Mesenchymal stem cell (in vitro differentiated cells and primary cell): ENCODE measurements around the gene PGAP6.

Source experiments
- DNase-seq: peaks from one replicate; pipeline ENCODE4 v3.0.0-alpha.2; 2013
- H2AFZ ChIP-seq: one replicate; pipeline ENCODE4 v1.6.1; 2013; ENCODE audit warnings: low read depth, mild to moderate bottlenecking, control low read depth, inconsistent platforms, low read length, moderate library complexity
- H2AK5ac ChIP-seq: 2 replicates; pipeline ENCODE4 v1.6.1; 2013; ENCODE audit warnings: low read length, moderate library complexity, mild to moderate bottlenecking, inconsistent platforms; ENCODE audit not compliant: severe bottlenecking
- H2BK120ac ChIP-seq: one replicate; pipeline ENCODE4 v1.6.1; 2013; ENCODE audit warnings: low read depth, mild to moderate bottlenecking, inconsistent platforms, low read length, moderate library complexity
- H2BK12ac ChIP-seq, 2 experiments: one replicate each; pipeline ENCODE4 v1.6.1; 2013; ENCODE audit warnings: inconsistent platforms in 2 of 2, low read length in 2 of 2, mild to moderate bottlenecking in 2 of 2, moderate library complexity in 2 of 2, control low read depth in 1 of 2
- H2BK15ac ChIP-seq: one replicate; pipeline ENCODE4 v1.6.1; 2013; ENCODE audit warnings: mild to moderate bottlenecking, low read depth, inconsistent platforms; ENCODE audit not compliant: poor library complexity, severe bottlenecking
- H2BK5ac ChIP-seq: 2 replicates; pipeline ENCODE4 v1.6.1; 2013; ENCODE audit warnings: low read depth, mild to moderate bottlenecking, low read length, control low read depth, inconsistent platforms; ENCODE audit not compliant: poor library complexity, severe bottlenecking
- H3K14ac ChIP-seq, 2 experiments: one replicate each; pipeline ENCODE4 v1.6.1; 2013; ENCODE audit warnings: inconsistent platforms in 2 of 2, low read length in 2 of 2, control low read depth in 1 of 2, mild to moderate bottlenecking in 1 of 2, moderate library complexity in 1 of 2
- H3K18ac ChIP-seq, 2 experiments: one replicate each; pipeline ENCODE4 v1.6.1; 2013; ENCODE audit warnings: inconsistent platforms in 2 of 2, low read length in 2 of 2, control low read depth in 1 of 2, low read depth in 1 of 2, mild to moderate bottlenecking in 1 of 2
- H3K23ac ChIP-seq, 2 experiments: one replicate each; pipeline ENCODE4 v1.6.1; 2013; ENCODE audit warnings: inconsistent platforms in 2 of 2, low read length in 2 of 2, mild to moderate bottlenecking in 2 of 2, moderate library complexity in 2 of 2, control low read depth in 1 of 2
- H3K27ac ChIP-seq: 2 replicates; pipeline ENCODE4 v1.5.1; 2013; ENCODE audit warnings: mild to moderate bottlenecking, moderate library complexity, low read length, control low read depth, inconsistent platforms; ENCODE audit not compliant: poor library complexity, severe bottlenecking
- H3K27me3 ChIP-seq, 2 experiments: 2 replicates each; pipeline versions ENCODE4 v1.6.1 to v1.7.0; 2013; ENCODE audit warnings: low read length in 2 of 2, mild to moderate bottlenecking in 2 of 2, moderate library complexity in 2 of 2, control low read depth in 1 of 2, inconsistent platforms in 1 of 2; ENCODE audit not compliant: control insufficient read depth in 1 of 2, insufficient read depth in 1 of 2
- H3K36me3 ChIP-seq, 2 experiments: 2 replicates each; pipeline versions ENCODE4 v1.6.1 to v1.7.0; 2013; ENCODE audit warnings: low read length in 2 of 2, control low read depth in 1 of 2, inconsistent platforms in 1 of 2, low read depth in 1 of 2, mild to moderate bottlenecking in 1 of 2; ENCODE audit not compliant: insufficient read depth in 2 of 2, control insufficient read depth in 1 of 2
- H3K4ac ChIP-seq, 2 experiments: one replicate each; pipeline ENCODE4 v1.6.1; 2013; ENCODE audit warnings: inconsistent platforms in 2 of 2, low read length in 2 of 2, mild to moderate bottlenecking in 2 of 2, moderate library complexity in 2 of 2, control low read depth in 1 of 2, low read depth in 1 of 2
- H3K4me1 ChIP-seq: 2 replicates; pipeline ENCODE4 v1.6.1; 2013; ENCODE audit warnings: low read depth, low read length, control low read depth; ENCODE audit not compliant: control insufficient read depth, insufficient read depth
- H3K4me2 ChIP-seq: 2 replicates; pipeline ENCODE4 v1.6.1; 2013; ENCODE audit warnings: low read length, mild to moderate bottlenecking, inconsistent platforms; ENCODE audit not compliant: poor library complexity, severe bottlenecking
- H3K4me3 ChIP-seq, 2 experiments: 2 replicates each; pipeline versions ENCODE4 v1.5.1 to v1.7.0; 2013; ENCODE audit warnings: low read length in 2 of 2, mild to moderate bottlenecking in 2 of 2, control low read depth in 1 of 2, low read depth in 1 of 2; ENCODE audit not compliant: insufficient read depth in 1 of 2
- H3K79me1 ChIP-seq: replicated peaks from 2 replicates; pipeline ENCODE4 v1.6.1; 2013; ENCODE audit warnings: mild to moderate bottlenecking, control low read depth, low read length, inconsistent platforms; ENCODE audit not compliant: poor library complexity, severe bottlenecking
- H3K9ac ChIP-seq: 2 replicates; pipeline ENCODE4 v1.7.0; 2013; ENCODE audit warnings: mild to moderate bottlenecking, low read length, moderate library complexity
- H3K9me3 ChIP-seq: 2 replicates; pipeline ENCODE4 v1.7.0; 2013; ENCODE audit warnings: mild to moderate bottlenecking, low read length; ENCODE audit not compliant: control insufficient read depth
- H4K8ac ChIP-seq: one replicate; pipeline ENCODE4 v1.6.1; 2013; ENCODE audit warnings: inconsistent platforms, mild to moderate bottlenecking, low read length, moderate library complexity
- H4K91ac ChIP-seq: one replicate; pipeline ENCODE4 v1.6.1; 2013; ENCODE audit warnings: mild to moderate bottlenecking, low read length, inconsistent platforms
- WGBS: methylation state at CpG from one replicate; pipeline ENCODE4 v1.1.7; 2013; ENCODE audit warnings: mixed read lengths; 5-methylcytosine and 5-hydroxymethylcytosine counted together

PGAP6 gene

DNA sequence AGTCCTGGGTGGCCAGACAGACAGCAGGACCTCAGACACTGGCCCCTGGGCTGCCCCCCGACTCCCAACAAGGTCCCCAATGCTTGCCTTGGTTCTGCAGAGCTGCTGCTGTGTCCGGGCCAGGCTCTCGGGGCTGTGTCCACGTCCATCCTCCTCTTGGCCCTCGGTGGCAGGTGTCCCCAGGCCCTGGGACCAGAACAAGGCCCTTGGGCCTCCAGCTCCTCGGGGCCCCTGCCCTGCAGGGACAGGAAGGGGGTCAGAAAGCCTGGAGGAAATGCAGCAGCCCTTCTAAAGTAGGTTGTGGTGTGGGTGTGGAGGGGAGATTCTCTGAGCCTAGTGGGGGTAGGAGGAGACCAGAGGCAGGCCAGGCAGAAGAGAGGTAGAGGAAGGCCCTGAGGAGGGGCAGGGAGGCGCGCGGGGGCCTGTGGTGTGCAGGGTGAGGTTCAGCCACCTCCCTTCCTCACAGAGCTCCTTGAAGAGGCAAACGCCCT is 26.8 kb downstream of the PGAP6 start:
- H3K14ac ChIP-seq, result no peak overlapping the region
- H3K4me3 ChIP-seq, result no peak overlapping the region
- H3K9me3 ChIP-seq, result no peaks in the 10 kb centered on the region
- H3K79me1 ChIP-seq, result peaks cover 5% of the 10 kb centered on the region
- H3K27ac ChIP-seq, result no peak overlapping the region
- no peak overlapping the region for H3K23ac ChIP-seq
- H3K4me1 ChIP-seq, result peaks cover 10% of the 10 kb centered on the region
- H3K36me3 ChIP-seq, result peaks cover 0 to 7% of the 10 kb centered on the region in 2 experiments
- H4K8ac ChIP-seq, result no peak overlapping the region
- no peak overlapping the region for H2AFZ ChIP-seq
- no peak overlapping the region for H3K4me2 ChIP-seq
- no peak overlapping the region for H3K4ac ChIP-seq
- H3K18ac ChIP-seq, result no peak overlapping the region
- H3K27me3 ChIP-seq, result no peaks in the 10 kb centered on the region
- no peak overlapping the region for H2BK12ac ChIP-seq
- H2AK5ac ChIP-seq, result no peak overlapping the region
- H2BK15ac ChIP-seq, result no peak overlapping the region
- H2BK120ac ChIP-seq, result no peak overlapping the region
- H2BK5ac ChIP-seq, result no peak overlapping the region
- WGBS, result 93% methylated on average over 10 of the region's 10 CpGs
- DNase-seq, result no peak
- no peak overlapping the region for H4K91ac ChIP-seq
- H3K9ac ChIP-seq, result no peak overlapping the region

DNA sequence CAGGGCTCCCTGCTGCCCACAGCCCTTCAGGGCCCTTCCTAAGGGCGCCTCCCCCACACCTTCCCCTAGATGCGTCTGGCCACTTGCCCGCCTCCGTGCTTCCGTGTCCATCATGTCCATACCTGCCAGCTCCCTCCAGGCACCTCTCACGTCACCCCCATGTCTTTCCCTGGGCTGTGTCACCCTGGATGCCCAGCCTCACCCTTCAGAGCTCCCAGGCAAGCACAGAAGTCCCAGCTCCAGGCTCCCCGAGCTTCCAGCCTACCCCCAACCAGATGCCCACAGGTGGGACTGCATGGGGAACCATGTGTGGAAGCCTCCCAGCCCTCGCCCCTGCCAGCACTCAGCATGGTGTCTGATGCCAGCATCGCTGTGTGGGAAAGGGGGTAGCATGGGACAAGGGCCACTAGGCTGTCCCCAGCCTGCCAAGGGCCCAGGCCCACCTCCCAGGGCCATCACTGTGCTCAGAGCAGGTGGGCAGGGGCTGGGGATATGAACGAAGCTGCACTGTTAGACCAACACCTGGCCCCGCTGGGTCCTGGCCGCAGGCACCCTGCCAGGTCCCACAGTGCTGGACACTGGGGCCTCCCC is 27.4 kb downstream of the PGAP6 start:
- Histone ChIP-seq H4K8ac (no peak overlapping the region), H2BK15ac (no peak overlapping the region), H3K23ac (no peak overlapping the region), H2BK5ac (no peak overlapping the region), H3K4me1 (peaks cover 13% of the 10 kb centered on the region), H3K27me3 (no peaks in the 10 kb centered on the region), H4K91ac (no peak overlapping the region), H2AK5ac (no peak overlapping the region), H3K27ac (no peak overlapping the region), H3K4me2 (no peak overlapping the region), H3K4me3 (no peak overlapping the region), H3K18ac (no peak overlapping the region), H3K36me3 (peaks cover 0 to 8% of the 10 kb centered on the region in 2 experiments), H3K4ac (no peak overlapping the region), H2BK120ac (no peak overlapping the region), H3K9me3 (no peaks in the 10 kb centered on the region), H2BK12ac (no peak overlapping the region), H3K9ac (no peak overlapping the region), H2AFZ (no peak overlapping the region), H3K14ac (no peak overlapping the region), H3K79me1 (peaks cover 5% of the 10 kb centered on the region)
- WGBS, result 94% methylated on average over 11 of the region's 12 CpGs
- no peak for DNase-seq

DNA sequence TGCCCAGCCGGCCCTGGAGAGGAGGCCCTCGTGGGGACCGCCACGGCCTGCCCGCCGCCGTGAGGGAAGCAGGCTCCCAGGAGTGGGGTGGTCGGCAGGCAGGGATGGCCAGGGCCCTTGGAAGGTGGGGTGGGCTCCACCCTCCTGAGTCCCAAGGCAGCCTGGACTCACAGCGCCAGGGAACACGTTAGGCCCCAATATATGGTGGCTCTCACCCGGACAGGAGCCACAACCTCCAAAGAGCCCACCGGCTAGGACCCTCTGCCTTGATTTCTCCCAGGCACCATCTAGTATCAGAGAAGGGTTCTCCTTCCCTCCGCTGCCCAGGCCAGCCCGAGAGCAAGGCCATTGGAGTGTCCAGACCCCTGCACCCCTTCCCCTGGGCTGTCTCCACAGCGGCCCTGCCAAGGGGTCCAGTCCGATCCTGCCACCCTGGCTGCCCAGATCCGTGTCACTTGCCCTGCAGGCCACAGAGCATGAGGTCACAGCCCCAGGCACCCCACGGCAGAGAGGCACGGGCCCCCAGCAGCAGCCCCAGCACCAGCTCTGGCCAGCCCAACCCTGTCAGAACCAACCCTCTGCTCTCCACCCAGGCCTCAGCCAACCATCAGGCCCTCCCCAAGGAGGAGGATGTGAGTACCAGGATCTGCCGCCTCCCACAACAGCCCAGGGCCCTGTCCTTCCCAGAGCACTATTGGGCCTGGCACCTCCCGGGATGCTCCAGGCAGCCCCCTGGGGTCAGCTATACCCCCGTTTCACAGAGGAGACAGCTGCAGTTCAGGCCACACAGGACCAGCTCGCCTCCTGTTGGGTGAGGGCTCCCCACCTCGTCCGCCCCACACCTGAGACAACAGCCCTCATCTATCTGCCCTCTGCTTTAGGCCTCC is 28.1 kb downstream of the PGAP6 start:
- H3K9me3 ChIP-seq, result no peaks in the 10 kb centered on the region
- H2BK5ac ChIP-seq, result no peak overlapping the region
- H4K91ac ChIP-seq, result peak overlapping the region; percentile 89
- H3K36me3 ChIP-seq, result peaks cover 0 to 8% of the 10 kb centered on the region in 2 experiments
- H3K27ac ChIP-seq, result no peak overlapping the region
- H2BK15ac ChIP-seq, result peak overlapping the region; percentile 41
- WGBS, result 85% methylated on average over 21 of the region's 25 CpGs
- peak overlapping the region; percentile 98 for H4K8ac ChIP-seq
- peak overlapping the region; percentile 75 to 87 for H3K18ac ChIP-seq
- H3K4ac ChIP-seq, result peak overlapping the region in 1 of 2 experiments; percentile 1
- H3K14ac ChIP-seq, result peak overlapping the region in 1 of 2 experiments; percentile 30
- H3K27me3 ChIP-seq, result no peaks in the 10 kb centered on the region
- peak overlapping the region; percentile 74 for H2AFZ ChIP-seq
- H3K9ac ChIP-seq, result no peak overlapping the region
- peak overlapping the region in 1 of 2 experiments; percentile 80 for H3K23ac ChIP-seq
- peak overlapping the region; percentile 80 for H3K4me2 ChIP-seq
- H3K4me3 ChIP-seq, result peak overlapping the region; percentile 47 to 60
- H2AK5ac ChIP-seq, result no peak overlapping the region
- H3K79me1 ChIP-seq, result peaks cover 5% of the 10 kb centered on the region
- peaks cover 19% of the 10 kb centered on the region for H3K4me1 ChIP-seq
- no peak overlapping the region for H2BK120ac ChIP-seq
- peak overlapping the region; percentile 45 to 69 for H2BK12ac ChIP-seq
- no peak for DNase-seq
